Activated naive CD8-positive, alpha-beta T cell treated with anti-CD3 and anti-CD28 coated beads, Interleukin-2, amount 10 ng/mL, durations not matched to agents 7 days and 5 days (primary cell): Measurements from ENCODE around the gene LSAMP. TPM values are rescaled to one million over a fixed set of nuclear protein-coding genes. Genes with fewer than 3 reads are reported as not detected.

Source experiments
- ATAC-seq: fragments of 150-1000 bp; cut with Tn5 transposase; one replicate; pipeline ENCODE4 v1.10.0; 2021; ENCODE audit warnings: low read depth, moderate library complexity
- POLR2A ChIA-PET: fragments of 350-600 bp; sonication (Branson Sonifier 250); formaldehyde crosslinking; loops from one replicate; lab custom pipeline; 2021; ENCODE audit warnings: antibody characterized with exemption; lab: Charles Lee
- DNase-seq: peaks from one replicate; pipeline ENCODE4 v3.0.0; 2021
- H3K27ac Mint-ChIP-seq: one replicate; pipeline ENCODE4 v1.8.0; 2022; ENCODE audit warnings: mild to moderate bottlenecking, mixed read lengths
- H3K27me3 Mint-ChIP-seq: one replicate; pipeline ENCODE4 v1.8.0; 2022; ENCODE audit warnings: mild to moderate bottlenecking, moderate library complexity, mixed read lengths
- H3K36me3 Mint-ChIP-seq: one replicate; pipeline ENCODE4 v1.8.0; 2021; ENCODE audit warnings: mild to moderate bottlenecking, mixed read lengths
- H3K4me1 Mint-ChIP-seq: one replicate; pipeline ENCODE4 v1.8.0; 2021; ENCODE audit warnings: mixed read lengths
- H3K4me3 Mint-ChIP-seq: one replicate; pipeline ENCODE4 v1.8.0; 2022; ENCODE audit warnings: mild to moderate bottlenecking, moderate library complexity, mixed read lengths
- H3K9me3 Mint-ChIP-seq: one replicate; pipeline ENCODE4 v1.8.0; 2021; ENCODE audit warnings: mixed read lengths
- total RNA-seq, 2 experiments: library from RNA; stranded (reverse); gene quantifications; one replicate each; pipeline ENCODE4 v1.2.3, GENCODE V29; 2021

LSAMP gene
- total RNA-seq, 2 experiments from 2014 or later = not detected

DNA sequence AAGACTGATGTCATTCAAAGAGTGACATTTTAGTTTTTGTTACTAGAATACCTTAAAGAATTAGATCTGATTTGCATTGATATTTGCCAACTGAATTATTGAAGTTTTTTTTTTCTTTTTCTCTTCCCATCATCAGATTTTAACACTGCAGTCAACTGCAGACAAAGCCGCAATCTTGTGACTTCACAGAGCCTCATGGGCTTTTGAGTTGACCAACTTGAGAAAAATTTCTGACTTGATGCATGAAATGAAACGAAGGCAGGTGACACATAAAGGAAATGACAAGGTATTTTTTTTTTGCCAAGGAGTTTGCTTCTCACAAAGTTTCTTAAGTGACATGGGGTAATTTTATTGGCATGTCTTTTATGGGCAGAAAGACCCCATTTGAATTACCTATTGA is 438.3 kb downstream of the LSAMP start:
- no peak for ATAC-seq

DNA sequence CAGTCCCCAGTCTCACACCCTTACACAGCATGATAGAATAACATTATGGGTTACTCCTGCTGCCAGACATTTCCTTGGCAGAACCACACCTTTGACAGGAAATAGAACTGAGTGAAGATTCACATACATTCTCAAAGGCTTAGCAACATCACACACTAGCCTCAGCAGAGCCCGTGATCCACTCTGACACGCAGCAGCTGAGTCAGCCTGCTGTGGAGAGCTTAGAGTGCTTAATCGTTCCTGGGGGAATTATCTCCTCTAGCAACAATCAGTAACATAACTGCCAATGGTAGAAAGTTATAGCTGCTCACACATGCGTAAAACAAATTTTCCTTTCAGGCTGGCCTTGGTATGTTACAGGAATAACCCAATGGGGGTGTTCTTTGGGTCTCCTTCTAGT is 439.9 kb downstream of the LSAMP start:
- Mint-ChIP-seq H3K36me3 (no peaks in the 10 kb centered on the region), H3K27ac (no peak overlapping the region), H3K27me3 (no peaks in the 10 kb centered on the region), H3K9me3 (no peaks in the 10 kb centered on the region), H3K4me3 (no peak overlapping the region), H3K4me1 (no peaks in the 10 kb centered on the region)
- POLR2A ChIA-PET = no interaction called here
- DNase-seq (no peak), ATAC-seq (no peak)

More for the DNA sequence above, 438.3 kb downstream of the LSAMP start:
- Mint-ChIP-seq H3K9me3 (no peaks in the 10 kb centered on the region), H3K4me3 (no peak overlapping the region), H3K27me3 (no peaks in the 10 kb centered on the region), H3K27ac (no peak overlapping the region), H3K36me3 (no peaks in the 10 kb centered on the region), H3K4me1 (no peaks in the 10 kb centered on the region)
- POLR2A ChIA-PET = no interaction called here
- no peak for DNase-seq

GRCh38 chr3:116002235-116002634 is 443.1 kb downstream of the LSAMP start:
- H3K9me3 Mint-ChIP-seq = no peaks in the 10 kb centered on the region
- no peak overlapping the region for H3K4me3 Mint-ChIP-seq
- H3K27me3 Mint-ChIP-seq = no peaks in the 10 kb centered on the region
- no peaks in the 10 kb centered on the region for H3K36me3 Mint-ChIP-seq
- ATAC-seq = no peak
- H3K4me1 Mint-ChIP-seq = no peaks in the 10 kb centered on the region
- POLR2A ChIA-PET = no interaction called here
- DNase-seq = no peak
- H3K27ac Mint-ChIP-seq = no peak overlapping the region

GRCh38 chr3:116001151-116001621 is 444.1 kb downstream of the LSAMP start:
- POLR2A ChIA-PET = no interaction called here
- no peaks in the 10 kb centered on the region for H3K27me3 Mint-ChIP-seq
- no peak for ATAC-seq

DNA sequence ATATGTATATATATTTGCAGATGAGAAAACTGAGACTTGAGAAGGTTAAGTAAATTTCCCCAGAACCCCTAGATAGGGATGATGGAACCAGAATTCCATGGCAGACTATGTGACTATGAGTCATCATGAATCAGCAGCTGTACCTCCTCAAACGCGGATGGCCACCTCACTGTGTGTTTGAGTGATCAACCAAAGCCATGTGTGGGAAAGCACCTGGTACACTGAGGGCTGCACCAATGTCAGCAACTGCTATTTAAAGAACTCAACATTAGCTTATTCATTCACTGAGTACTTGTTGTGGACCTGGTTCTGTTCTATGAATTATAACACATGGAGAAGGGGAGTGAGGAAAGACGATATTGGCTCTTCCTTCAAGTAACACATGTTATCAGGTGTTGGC is 445.0 kb downstream of the LSAMP start:
- no peak overlapping the region for H3K27ac Mint-ChIP-seq
- POLR2A ChIA-PET = no interaction called here
- ATAC-seq = no peak

More at GRCh38 chr3:116001151-116001621, 444.1 kb downstream of the LSAMP start:
- no peak overlapping the region for H3K4me3 Mint-ChIP-seq
- no peaks in the 10 kb centered on the region for H3K4me1 Mint-ChIP-seq
- DNase-seq = no peak
- no peaks in the 10 kb centered on the region for H3K36me3 Mint-ChIP-seq
- H3K9me3 Mint-ChIP-seq = no peaks in the 10 kb centered on the region
- no peak overlapping the region for H3K27ac Mint-ChIP-seq

GRCh38 chr3:115999613-116000012 is 445.7 kb downstream of the LSAMP start:
- DNase-seq (no peak), ATAC-seq (no peak)
- Mint-ChIP-seq H3K9me3 (no peaks in the 10 kb centered on the region), H3K4me3 (no peak overlapping the region), H3K36me3 (no peaks in the 10 kb centered on the region), H3K4me1 (no peaks in the 10 kb centered on the region), H3K27me3 (no peaks in the 10 kb centered on the region), H3K27ac (no peak overlapping the region)
- POLR2A ChIA-PET = no interaction called here

More for the DNA sequence above, 445.0 kb downstream of the LSAMP start:
- no peaks in the 10 kb centered on the region for H3K9me3 Mint-ChIP-seq
- no peaks in the 10 kb centered on the region for H3K36me3 Mint-ChIP-seq
- DNase-seq = no peak
- H3K27me3 Mint-ChIP-seq = no peaks in the 10 kb centered on the region
- H3K4me1 Mint-ChIP-seq = no peaks in the 10 kb centered on the region
- H3K4me3 Mint-ChIP-seq = no peak overlapping the region

- no peak overlapping the region for H3K27ac Mint-ChIP-seq
- H3K36me3 Mint-ChIP-seq = no peaks in the 10 kb centered on the region
- no peak for DNase-seq
- H3K4me1 Mint-ChIP-seq = no peaks in the 10 kb centered on the region
- no peaks in the 10 kb centered on the region for H3K9me3 Mint-ChIP-seq
- no peak for ATAC-seq
- POLR2A ChIA-PET = no interaction called here
- no peaks in the 10 kb centered on the region for H3K27me3 Mint-ChIP-seq
- H3K4me3 Mint-ChIP-seq = no peak overlapping the region
Measured at GRCh38 chr3:115999001-115999585, 446.2 kb downstream of the LSAMP start.

DNA sequence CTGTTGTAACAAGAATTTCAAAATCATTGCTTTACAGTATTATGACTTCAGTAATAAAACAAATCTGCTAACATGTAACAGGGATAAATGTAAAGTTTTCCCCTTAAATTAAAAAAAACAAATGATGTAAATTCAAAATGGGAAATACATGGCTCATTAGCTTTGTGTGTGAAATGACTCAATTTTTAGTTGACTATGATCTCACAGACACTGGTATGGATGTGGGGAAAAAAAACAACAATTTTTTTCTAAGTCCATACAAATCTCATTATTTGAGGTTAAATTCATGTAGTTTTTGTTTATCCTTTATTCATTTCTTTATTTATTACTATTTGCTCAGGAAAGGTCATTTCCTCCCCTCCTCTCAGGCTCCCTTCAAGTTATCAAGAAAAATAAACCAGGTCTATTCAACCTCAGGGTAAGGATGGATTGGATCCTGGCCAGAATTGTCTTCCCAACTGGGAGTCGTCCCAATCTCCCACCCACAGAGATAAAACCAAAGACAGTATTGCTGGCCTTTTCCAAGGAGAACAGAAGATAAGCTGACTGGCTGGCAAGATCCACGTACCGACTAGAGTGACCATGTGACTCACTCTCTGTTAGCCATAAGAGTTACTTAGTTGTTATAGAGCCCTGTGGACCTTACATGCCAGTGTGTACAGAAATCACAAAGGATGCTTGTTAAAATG is 448.7 kb downstream of the LSAMP start:
- ATAC-seq (no peak), DNase-seq (no peak)
- H3K4me1 Mint-ChIP-seq = no peaks in the 10 kb centered on the region
- H3K27ac Mint-ChIP-seq = no peak overlapping the region
- POLR2A ChIA-PET = no interaction called here
- no peaks in the 10 kb centered on the region for H3K36me3 Mint-ChIP-seq
- H3K27me3 Mint-ChIP-seq = no peaks in the 10 kb centered on the region
- no peak overlapping the region for H3K4me3 Mint-ChIP-seq
- no peaks in the 10 kb centered on the region for H3K9me3 Mint-ChIP-seq

GRCh38 chr3:115990669-115991068 is 454.6 kb downstream of the LSAMP start:
- no peak for ATAC-seq
- POLR2A ChIA-PET = no interaction called here
- Mint-ChIP-seq H3K9me3 (no peaks in the 10 kb centered on the region), H3K4me1 (no peaks in the 10 kb centered on the region), H3K36me3 (no peaks in the 10 kb centered on the region), H3K27ac (no peak overlapping the region), H3K4me3 (no peak overlapping the region), H3K27me3 (peaks cover 4% of the 10 kb centered on the region)
- DNase-seq = no peak

DNA sequence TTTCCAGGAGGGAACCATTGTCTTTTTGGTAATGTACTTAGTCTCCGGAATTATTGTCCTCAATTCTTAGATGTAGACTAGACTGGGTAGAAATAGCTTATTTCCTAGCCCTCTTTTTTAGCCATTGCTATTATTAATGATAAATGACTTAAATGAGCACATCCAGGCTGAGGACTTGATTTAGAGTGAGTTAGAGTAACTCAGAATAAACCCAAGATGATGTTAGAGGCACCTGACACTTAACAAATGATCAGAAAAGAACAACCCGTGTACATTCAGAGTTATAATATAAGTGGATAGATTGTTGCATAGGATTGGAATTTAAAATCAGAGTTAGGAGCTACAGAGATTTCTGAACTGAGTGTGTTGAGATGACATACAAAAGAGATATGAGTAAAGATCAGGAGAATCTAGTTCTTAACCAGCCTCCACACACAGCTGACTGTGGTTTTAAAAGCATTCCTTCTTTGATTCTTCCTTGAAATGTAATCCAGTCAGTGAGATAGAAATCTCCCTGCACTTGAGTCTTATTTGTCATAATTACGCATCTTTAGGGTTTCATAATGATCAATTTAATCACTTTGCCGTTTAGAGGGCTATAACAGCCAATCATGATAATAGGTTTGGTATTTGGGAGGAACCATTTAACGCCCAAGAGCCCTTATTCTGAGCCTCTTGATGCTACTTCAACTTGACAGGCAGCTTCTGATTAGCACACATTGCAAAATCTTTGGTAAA is 455.4 kb downstream of the LSAMP start:
- DNase-seq = no peak
- Mint-ChIP-seq H3K4me3 (no peak overlapping the region), H3K9me3 (no peaks in the 10 kb centered on the region), H3K27ac (no peak overlapping the region), H3K36me3 (no peaks in the 10 kb centered on the region), H3K27me3 (peaks cover 4% of the 10 kb centered on the region), H3K4me1 (no peaks in the 10 kb centered on the region)
- POLR2A ChIA-PET = no interaction called here
- no peak for ATAC-seq

- no peaks in the 10 kb centered on the region for H3K36me3 Mint-ChIP-seq
- H3K4me3 Mint-ChIP-seq = no peak overlapping the region
- peaks cover 4% of the 10 kb centered on the region for H3K27me3 Mint-ChIP-seq
- POLR2A ChIA-PET = no interaction called here
- H3K4me1 Mint-ChIP-seq = no peaks in the 10 kb centered on the region
- DNase-seq (no peak), ATAC-seq (no peak)
- H3K27ac Mint-ChIP-seq = no peak overlapping the region
- H3K9me3 Mint-ChIP-seq = no peaks in the 10 kb centered on the region
Measured at GRCh38 chr3:115986555-115987207, 458.6 kb downstream of the LSAMP start.

- H3K4me3 Mint-ChIP-seq = no peak overlapping the region
- no peak overlapping the region for H3K27ac Mint-ChIP-seq
- H3K36me3 Mint-ChIP-seq = no peaks in the 10 kb centered on the region
- H3K4me1 Mint-ChIP-seq = no peaks in the 10 kb centered on the region
- peaks cover 1% of the 10 kb centered on the region for H3K9me3 Mint-ChIP-seq
- DNase-seq (no peak), ATAC-seq (no peak)
- H3K27me3 Mint-ChIP-seq = no peaks in the 10 kb centered on the region
- POLR2A ChIA-PET = no interaction called here
Measured at GRCh38 chr3:115982629-115983028, 462.7 kb downstream of the LSAMP start.

DNA sequence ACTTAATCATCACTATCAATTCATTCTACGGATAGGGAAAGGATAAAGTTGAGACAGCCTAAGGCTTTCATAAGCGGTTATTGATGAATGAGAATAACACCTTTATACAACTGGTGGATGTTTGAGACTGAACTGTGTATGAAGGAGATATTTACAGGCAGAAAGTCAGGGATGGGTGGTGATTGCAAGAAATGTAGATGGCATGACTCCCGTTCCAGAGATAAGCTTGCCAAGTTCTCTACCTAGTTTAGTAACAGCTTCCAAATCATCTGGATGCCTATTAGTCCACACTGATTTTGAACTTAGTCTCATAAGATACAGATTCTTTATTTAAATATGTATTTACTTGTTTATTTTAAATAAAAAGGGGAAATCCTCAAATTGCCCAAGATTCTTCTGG is 463.2 kb downstream of the LSAMP start:
- POLR2A ChIA-PET = no interaction called here
- Mint-ChIP-seq H3K4me3 (no peak overlapping the region), H3K9me3 (peaks cover 1% of the 10 kb centered on the region)

More for the DNA sequence above, 463.2 kb downstream of the LSAMP start:
- Mint-ChIP-seq H3K36me3 (no peaks in the 10 kb centered on the region), H3K27ac (no peak overlapping the region), H3K4me1 (no peaks in the 10 kb centered on the region), H3K27me3 (no peaks in the 10 kb centered on the region)
- no peak for ATAC-seq
- DNase-seq = no peak
